Measurements from ENCODE around the gene MARCO.
"Not testable (repeated sequence)": the region's sequence is repeated elsewhere in the genome, so short reads cannot be mapped to it uniquely, and the experiment has no call there.

Gene MARCO

GRCh38 chr2:118940486-118941120 lies 1.4 kb upstream of the MARCO start:
- no peaks in the 10 kb centered on the region for H3K9me3 Mint-ChIP-seq
- H3K27ac Mint-ChIP-seq: no peak overlapping the region
- no peak overlapping the region for H3K4me3 Mint-ChIP-seq
- H3K27me3 Mint-ChIP-seq: peaks cover 20 to 25% of the 10 kb centered on the region in 2 donors
- ATAC-seq (replicated peaks): no peak
- no peaks in the 10 kb centered on the region for H3K36me3 Mint-ChIP-seq (ENCODE audit: insufficient read depth)
- DNase-seq: no peak
- H3K4me1 Mint-ChIP-seq (ENCODE audit: low read depth in 2 of 2): peaks cover 0 to 3% of the 10 kb centered on the region in 2 donors

DNA sequence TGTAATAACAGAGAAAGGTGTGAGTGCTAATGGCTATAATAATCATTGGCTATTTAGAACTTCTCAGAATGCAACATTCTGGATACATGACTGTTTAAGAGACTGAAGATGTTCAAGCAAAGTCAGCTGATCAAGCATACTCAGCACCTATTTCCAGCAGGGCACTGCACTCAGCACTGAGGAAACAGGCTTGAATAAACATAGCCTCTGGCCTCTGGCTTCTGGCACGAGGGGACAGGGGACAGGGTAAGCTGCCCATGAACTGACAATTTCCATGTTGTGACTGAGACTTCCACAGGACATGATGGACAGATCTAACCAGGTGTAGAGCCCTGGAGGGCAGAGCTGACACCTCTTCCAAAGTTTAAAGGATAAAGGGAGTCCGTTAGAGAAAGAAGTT lies 1.3 kb downstream of the MARCO start:
- peaks cover 0 to 3% of the 10 kb centered on the region in 2 donors for H3K4me1 Mint-ChIP-seq (ENCODE audit: low read depth in 2 of 2)
- no peak overlapping the region for H3K27ac Mint-ChIP-seq

DNA sequence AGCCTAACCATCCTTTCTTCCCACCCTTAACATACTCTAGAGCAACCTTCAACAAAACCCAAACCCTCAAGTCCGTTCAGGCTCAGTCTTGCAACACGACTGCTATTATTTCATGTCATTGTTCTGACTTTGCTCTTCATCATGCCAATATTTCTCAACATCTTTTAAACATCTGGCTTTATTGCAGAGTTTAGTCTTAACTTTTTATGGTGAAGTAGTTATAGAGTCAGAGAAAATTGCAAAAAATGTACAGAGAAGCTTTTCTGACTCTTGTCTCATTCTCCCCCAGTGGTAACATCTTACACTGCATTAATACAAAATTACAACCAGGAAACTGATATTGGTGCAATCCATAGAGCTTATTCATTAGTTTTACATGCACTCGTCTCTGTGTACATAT lies 3.9 kb downstream of the MARCO start:
- Mint-ChIP-seq H3K4me3 (no peak overlapping the region), H3K27me3 (peaks cover 24 to 25% of the 10 kb centered on the region in 2 donors), H3K27ac (no peak overlapping the region), H3K9me3 (no peaks in the 10 kb centered on the region), H3K4me1 (ENCODE audit: low read depth in 2 of 2) (peaks cover 0 to 1% of the 10 kb centered on the region in 2 donors), H3K36me3 (ENCODE audit: insufficient read depth) (no peaks in the 10 kb centered on the region)
- DNase-seq: no peak
- ATAC-seq (replicated peaks): no peak

More for the DNA sequence above, 1.3 kb downstream of the MARCO start:
- no peak overlapping the region for H3K4me3 Mint-ChIP-seq
- peaks cover 20 to 25% of the 10 kb centered on the region in 2 donors for H3K27me3 Mint-ChIP-seq
- no peak for ATAC-seq (replicated peaks)
- no peak for DNase-seq
- H3K9me3 Mint-ChIP-seq: no peaks in the 10 kb centered on the region
- no peaks in the 10 kb centered on the region for H3K36me3 Mint-ChIP-seq (ENCODE audit: insufficient read depth)

GRCh38 chr2:118948266-118948665 lies 6.3 kb downstream of the MARCO start:
- ATAC-seq (replicated peaks); DNase-seq; H3K9me3 Mint-ChIP-seq; H3K36me3 Mint-ChIP-seq (ENCODE audit: insufficient read depth); H3K4me1 Mint-ChIP-seq (ENCODE audit: low read depth in 2 of 2); H3K4me3 Mint-ChIP-seq; H3K27ac Mint-ChIP-seq: not testable (repeated sequence)
- H3K27me3 Mint-ChIP-seq: peaks cover 25 to 30% of the 10 kb centered on the region in 2 donors

- H3K4me3 Mint-ChIP-seq: no peak overlapping the region
- DNase-seq: no peak
Measured at GRCh38 chr2:118954297-118955060, 12.5 kb downstream of the MARCO start.

DNA sequence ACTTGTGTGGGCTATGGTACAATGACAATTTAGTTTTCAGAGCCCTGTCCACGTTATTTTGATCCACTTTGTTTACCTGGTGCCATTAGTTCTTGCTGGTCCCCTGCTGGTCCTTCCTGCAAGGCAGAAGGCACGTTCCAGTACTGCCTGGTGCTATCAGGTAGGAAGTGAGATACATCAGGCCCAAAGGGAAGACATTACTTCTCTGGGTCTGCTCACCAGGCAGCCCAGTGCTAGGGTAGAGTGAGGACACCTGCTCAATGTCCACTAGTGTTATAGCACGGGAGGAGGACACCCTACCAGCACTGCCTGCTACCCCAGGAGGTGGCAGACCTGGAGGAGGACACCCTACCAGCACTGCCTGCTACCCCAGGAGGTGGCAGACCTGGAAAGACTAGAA lies 23.7 kb downstream of the MARCO start:
- Mint-ChIP-seq H3K27ac (no peak overlapping the region), H3K27me3 (peaks cover 12 to 24% of the 10 kb centered on the region in 2 donors), H3K9me3 (peaks cover 0 to 3% of the 10 kb centered on the region in 2 donors), H3K36me3 (ENCODE audit: insufficient read depth) (no peaks in the 10 kb centered on the region), H3K4me1 (ENCODE audit: low read depth in 2 of 2) (no peaks in the 10 kb centered on the region), H3K4me3 (no peak overlapping the region)
- DNase-seq (no peak), ATAC-seq (replicated peaks) (no peak)

More at GRCh38 chr2:118954297-118955060, 12.5 kb downstream of the MARCO start:
- Mint-ChIP-seq H3K27ac (no peak overlapping the region), H3K4me1 (ENCODE audit: low read depth in 2 of 2) (no peaks in the 10 kb centered on the region), H3K9me3 (peaks cover 2 to 21% of the 10 kb centered on the region in 2 donors), H3K36me3 (ENCODE audit: insufficient read depth) (no peaks in the 10 kb centered on the region), H3K27me3 (peaks cover 16 to 21% of the 10 kb centered on the region in 2 donors)
- ATAC-seq (replicated peaks): no peak

DNA sequence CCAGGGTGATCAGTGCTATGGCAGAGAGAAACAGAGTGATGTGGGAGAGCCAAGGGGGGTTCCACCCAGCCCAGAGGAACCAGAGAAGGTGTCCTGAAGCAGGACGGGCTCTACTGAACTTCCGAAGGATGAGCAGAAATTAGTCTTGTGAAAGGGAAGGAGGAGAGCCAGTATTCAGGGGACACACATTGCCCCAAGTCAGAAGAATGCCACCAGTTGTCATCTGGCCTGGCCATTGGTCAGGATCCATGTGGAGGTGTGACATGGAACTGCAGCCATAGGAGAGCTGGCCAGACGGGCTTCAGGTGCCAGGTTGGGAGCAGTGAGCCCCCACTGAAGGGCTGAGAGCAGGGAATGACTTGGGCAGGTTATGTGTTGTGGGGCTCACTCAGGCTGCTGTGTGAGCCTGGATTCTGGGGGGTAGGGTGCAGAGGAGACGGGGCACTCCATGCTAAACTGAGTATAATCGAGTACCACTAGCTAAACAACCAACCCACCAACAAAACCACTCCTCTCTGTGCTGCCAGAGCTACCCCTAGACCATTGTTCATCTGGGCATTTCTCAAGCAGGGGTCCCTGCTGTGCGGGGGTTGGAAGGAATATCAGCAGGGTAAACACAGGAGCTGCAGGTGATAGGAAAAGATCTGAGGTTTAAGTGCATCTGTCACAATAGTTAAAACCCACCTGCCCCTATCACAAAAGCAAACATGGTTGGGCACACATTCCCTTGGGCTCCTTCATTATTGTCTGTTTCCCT lies 25.3 kb downstream of the MARCO start:
- ATAC-seq (replicated peaks): no peak
- no peak for DNase-seq
- H3K4me3 Mint-ChIP-seq: no peak overlapping the region

GRCh38 chr2:118968042-118968441 lies 26.0 kb downstream of the MARCO start:
- Mint-ChIP-seq H3K27me3 (peaks cover 19 to 34% of the 10 kb centered on the region in 2 donors), H3K4me3 (no peak overlapping the region), H3K9me3 (no peaks in the 10 kb centered on the region), H3K27ac (no peak overlapping the region), H3K4me1 (ENCODE audit: low read depth in 2 of 2) (no peaks in the 10 kb centered on the region), H3K36me3 (ENCODE audit: insufficient read depth) (no peaks in the 10 kb centered on the region)
- no peak for ATAC-seq (replicated peaks)
- DNase-seq: no peak

More for the DNA sequence above, 25.3 kb downstream of the MARCO start:
- Mint-ChIP-seq H3K4me1 (ENCODE audit: low read depth in 2 of 2) (no peaks in the 10 kb centered on the region), H3K36me3 (ENCODE audit: insufficient read depth) (no peaks in the 10 kb centered on the region), H3K27ac (no peak overlapping the region), H3K27me3 (peaks cover 19 to 34% of the 10 kb centered on the region in 2 donors), H3K9me3 (no peaks in the 10 kb centered on the region)

GRCh38 chr2:118968961-118969733 lies 27.2 kb downstream of the MARCO start:
- Mint-ChIP-seq H3K4me1 (ENCODE audit: low read depth in 2 of 2) (no peaks in the 10 kb centered on the region), H3K27ac (no peak overlapping the region), H3K9me3 (no peaks in the 10 kb centered on the region), H3K4me3 (no peak overlapping the region), H3K36me3 (ENCODE audit: insufficient read depth) (no peaks in the 10 kb centered on the region), H3K27me3 (peaks cover 25 to 40% of the 10 kb centered on the region in 2 donors)
- ATAC-seq (replicated peaks) (no peak), DNase-seq (no peak)

DNA sequence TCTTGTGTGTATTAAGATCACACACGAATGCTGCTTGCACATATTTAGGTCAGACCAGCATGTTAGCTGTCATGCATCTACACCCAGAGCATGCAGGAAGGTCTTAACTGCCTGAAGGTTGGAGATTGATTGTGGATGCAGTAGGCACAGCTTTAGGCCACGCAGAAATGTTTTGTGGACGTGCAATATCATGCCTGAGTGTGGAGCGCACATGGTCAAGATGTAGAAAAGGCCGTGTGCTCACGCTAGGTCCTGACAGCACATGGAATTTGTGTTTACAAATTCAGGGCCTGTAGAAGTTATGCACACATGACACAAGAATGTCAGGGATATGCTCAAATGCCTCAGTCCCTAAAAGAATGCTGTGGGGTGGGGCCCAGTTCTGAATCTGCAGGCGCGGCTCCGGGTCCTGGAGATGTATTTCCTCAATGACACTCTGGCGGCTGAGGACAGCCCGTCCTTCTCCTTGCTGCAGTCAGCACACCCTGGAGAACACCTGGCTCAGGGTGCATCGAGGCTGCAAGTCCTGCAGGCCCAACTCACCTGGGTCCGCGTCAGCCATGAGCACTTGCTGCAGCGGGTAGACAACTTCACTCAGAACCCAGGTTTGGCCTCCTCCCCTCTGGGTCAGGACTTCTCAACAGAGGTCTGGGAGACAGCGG lies 27.9 kb downstream of the MARCO start:
- DNase-seq: no peak
- no peak overlapping the region for H3K27ac Mint-ChIP-seq

DNA sequence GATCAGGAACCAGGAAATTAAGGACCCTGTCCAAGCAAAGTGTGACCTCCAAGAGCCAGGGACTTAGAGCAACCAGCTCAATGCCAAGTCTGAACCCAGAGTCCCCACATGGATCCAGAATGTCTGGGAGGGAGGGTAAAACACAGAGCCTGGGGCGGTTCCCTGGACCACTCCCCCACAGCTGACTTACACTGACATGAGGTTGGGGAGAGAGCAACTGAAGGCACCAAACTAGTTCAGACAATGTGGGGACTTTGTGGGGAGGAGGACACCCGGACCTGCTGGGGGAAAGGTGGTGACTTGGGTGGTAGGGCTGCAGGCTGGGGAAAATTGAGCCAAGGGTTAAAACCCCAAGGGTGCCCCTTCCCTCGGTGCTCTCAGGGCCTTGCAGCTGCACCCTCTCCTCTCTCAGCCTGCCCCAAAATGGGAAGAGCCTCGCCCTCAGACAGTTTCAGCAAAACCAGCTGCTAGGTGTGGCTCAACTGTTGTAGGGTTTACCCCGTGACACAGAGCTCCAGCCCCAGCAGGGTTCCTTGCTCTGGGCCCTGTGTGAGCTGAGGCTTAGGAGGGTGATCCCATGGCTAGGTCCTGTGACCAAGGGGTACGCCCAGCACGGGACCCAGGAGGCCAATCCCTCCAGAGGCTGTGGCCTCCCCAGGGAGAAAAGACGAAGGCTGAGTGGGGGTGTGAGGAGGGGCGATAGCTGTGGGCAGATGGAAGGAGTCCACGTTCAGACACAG lies 28.6 kb downstream of the MARCO start:
- ATAC-seq (replicated peaks) (peak; percentile 29), DNase-seq (no peak)
- Mint-ChIP-seq H3K27ac (no peak overlapping the region), H3K36me3 (ENCODE audit: insufficient read depth) (no peaks in the 10 kb centered on the region), H3K27me3 (peaks cover 28 to 43% of the 10 kb centered on the region in 2 donors), H3K4me3 (no peak overlapping the region), H3K9me3 (no peaks in the 10 kb centered on the region), H3K4me1 (ENCODE audit: low read depth in 2 of 2) (no peaks in the 10 kb centered on the region)

More for the DNA sequence above, 27.9 kb downstream of the MARCO start:
- no peak for ATAC-seq (replicated peaks)
- Mint-ChIP-seq H3K9me3 (no peaks in the 10 kb centered on the region), H3K27me3 (peaks cover 28 to 43% of the 10 kb centered on the region in 2 donors), H3K36me3 (ENCODE audit: insufficient read depth) (no peaks in the 10 kb centered on the region), H3K4me3 (no peak overlapping the region), H3K4me1 (ENCODE audit: low read depth in 2 of 2) (no peaks in the 10 kb centered on the region)

All from effector memory CD8-positive, alpha-beta T cell (primary cell).